ENCODE measurements around the gene RGS11. TPM values are rescaled to one million over a fixed set of nuclear protein-coding genes. Genes with fewer than 3 reads are reported as not detected.

The RGS11 gene
- polyA plus RNA-seq (ENCODE audit: insufficient read length) = 1.4 TPM
- long read RNA-seq, donor 1 = 0 reads
- long read RNA-seq, donor 2 = 0 reads
- long read RNA-seq, donor 3 = 0 reads
- long read RNA-seq, donor 4 = 0 reads
- long read RNA-seq, donor 5 = 0 reads
- long read RNA-seq, donor 6 = 0 reads
- long read RNA-seq, donor 7 = 0 reads
- long read RNA-seq, donor 8 = 0 reads

DNA sequence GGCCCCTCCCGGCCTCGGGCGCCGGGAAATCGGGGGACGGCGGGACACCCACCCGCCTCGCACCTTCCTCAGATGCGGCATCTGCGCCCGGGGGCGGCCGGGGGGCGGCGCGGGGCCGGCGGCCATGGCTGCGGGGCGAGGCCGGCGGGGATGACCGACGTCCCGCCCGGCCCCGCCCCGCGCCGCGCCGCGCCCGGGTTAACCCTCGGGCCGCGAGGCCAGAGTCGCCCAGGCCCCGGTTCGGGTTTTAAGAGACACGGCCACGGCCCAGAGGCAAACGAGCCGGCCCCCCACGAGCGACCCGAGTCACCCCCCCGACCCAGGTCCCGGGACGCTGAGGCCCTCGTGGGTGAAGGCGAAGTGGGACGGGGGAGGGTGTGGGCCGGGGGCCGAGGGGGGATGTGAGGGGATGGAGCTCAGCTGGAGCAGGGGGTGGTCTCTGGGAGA is at the start of gene RGS11:
TSS of gene RGS11 (minus strand) at position 159 of the 447 bp plus-strand sequence. CDS start at position 126, 33 bp downstream.
- no peak for DNase-seq

DNA sequence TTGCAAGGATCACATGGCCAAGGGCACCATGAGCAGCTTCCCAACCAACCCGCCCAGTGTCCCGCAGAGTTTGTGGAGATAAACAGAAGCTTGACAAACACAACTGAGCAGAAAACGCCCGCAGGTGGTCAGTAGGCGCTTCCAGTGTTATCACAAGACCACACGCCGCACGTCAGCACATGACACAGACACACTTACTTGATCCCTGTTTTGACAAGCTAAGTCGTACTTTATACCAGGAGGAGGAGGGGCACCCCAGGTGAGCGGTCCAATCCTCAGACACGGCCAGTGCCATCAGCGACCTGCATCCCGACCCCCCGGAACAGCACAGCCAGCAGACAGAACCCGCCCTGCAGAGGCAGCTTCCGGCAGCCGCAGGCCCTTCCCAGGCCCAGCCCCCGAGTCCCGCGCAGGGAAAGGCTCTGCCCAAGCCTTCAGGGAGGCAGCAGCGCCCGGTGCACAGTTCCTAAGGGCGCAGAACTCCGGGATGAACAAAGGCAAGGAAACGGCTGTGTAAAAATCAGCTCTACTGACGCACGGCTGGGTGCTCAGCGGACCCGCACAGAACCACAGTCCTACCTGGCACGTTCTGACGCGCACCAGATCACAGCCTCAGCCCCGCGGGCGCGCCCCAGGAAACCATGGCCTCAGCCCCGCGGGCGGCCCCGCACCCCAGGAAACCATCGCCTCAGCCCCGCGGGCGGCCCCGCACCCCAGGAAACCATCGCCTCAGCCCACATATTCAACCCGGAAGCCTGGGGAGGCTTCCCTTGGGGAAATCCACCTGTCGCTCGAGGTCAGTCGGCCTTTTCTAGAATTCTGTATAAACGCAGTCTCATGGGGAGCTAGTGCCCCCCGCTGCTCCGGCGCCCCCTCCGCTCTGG is 48.9 kb upstream of the RGS11 start:
- no peak for DNase-seq

DNA sequence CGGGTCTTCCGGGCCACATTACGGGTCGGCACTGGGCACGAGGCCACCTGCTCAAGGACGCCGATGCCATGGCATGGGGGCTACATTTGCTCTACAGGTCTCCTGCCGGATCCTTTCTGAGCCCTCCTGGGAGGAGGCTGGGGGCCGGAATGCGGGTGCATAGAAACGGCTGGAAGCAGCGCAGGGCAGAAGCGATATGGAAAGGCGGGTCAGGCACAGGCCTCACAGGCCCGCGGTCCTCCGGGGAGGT is 48.4 kb upstream of the RGS11 start:
- DNase-seq = no peak

DNA sequence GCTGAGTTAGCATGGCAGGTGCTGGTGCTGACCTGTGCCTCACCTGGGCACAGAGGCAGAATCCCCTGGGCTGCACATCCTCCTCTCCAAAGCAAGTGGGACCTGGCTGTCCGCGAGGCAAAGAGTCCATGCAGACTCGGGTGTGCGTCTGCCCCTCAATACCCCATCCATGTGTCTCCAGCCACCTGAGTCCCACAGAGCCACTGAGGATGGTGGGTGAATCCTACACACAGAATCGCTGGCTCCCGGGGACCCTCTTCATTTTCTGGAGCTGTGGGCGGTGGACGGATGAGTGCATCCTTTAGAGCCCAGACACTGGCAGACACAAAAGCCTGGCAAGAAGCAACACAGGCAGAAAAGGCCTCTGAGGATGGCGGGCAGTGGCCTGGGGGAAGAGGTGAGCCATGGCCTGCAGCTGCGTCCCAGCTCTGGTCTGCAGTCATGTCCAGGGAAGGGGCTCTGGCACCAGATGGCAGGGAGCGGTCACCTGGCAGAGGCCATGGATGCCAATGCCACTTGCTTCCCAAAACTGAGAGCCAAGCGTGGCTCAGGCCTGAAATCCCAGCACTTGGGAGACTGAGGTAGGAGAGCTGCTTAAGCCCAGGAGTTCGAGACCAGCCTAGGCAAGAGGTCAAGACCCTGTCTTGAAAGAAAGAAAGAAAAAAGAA is 46.9 kb upstream of the RGS11 start:
- DNase-seq = no peak

DNA sequence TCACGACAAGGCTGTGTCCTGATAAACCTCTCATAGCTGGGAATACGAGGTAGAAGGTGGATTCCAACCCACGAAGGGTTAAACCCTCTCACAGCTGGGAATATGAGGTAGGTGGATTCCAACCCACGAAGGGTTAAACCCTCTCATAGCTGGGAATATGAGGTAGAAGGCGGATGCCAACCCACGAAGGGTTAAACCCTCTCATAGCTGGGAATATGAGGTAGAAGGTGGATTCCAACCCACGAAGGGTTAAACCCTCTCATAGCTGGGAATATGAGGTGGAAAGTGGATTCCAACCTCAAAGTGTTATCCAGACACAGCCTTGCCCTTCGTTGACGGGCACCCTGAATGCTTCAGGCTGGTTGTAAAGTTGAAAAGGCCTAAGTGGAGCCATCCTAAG is 45.8 kb upstream of the RGS11 start:
- no peak for DNase-seq

DNA sequence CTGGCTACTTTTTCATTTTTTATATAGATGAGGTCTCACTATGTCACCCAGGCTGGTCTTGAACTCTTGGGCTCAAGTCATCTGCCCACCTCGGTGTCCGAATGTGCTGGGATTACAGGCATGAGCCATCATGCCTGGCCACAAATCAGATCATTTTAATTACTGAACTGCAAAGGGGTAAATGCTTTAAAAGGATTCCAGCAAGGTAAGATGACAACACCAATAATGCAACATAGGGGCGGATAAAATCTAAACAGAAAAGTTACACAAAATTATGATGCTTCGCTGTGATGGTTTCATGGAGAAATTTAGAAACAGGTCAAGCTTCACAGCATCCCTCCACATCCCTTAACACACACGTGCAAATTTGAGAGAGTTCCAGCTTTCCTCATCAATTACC is 44.5 kb upstream of the RGS11 start:
- DNase-seq = no peak

DNA sequence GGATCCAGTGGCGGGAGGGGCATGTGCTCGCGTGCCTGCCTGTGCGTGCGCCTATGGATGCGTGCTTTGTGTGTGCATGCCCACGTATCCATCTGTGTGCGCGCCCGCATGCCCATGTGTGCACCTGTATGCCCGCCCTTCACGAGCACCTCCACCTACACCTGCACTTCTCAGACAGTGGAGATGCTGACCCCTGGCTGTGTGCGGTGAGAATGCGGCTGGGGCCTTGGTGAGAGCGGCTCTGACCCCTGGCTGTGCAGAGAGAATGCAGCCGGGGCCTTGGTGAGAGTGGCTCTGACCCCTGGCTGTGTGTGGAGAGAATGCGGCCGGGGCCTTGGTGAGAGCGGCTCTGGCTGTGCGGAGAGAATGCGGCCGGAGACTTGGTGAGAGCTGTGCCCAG is 42.9 kb upstream of the RGS11 start:
- no peak for DNase-seq

DNA sequence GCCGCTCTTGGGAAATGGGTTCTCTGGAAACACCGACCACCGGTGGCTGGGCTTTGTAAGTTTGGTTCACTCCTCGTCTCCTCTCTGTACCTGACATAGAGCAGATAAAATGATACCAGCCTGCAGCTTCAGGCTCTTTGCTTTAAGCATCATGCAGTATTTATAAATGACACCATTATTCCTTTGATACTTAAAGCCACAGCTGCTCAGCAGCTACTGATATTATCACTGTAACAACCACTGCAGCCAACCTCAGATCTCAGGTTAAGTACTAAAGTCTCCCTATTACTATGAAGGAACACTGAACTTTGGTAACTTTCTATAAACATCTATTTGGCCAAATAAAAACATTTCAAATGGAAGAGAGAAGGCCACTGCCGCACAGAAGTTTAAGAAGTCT is 41.8 kb upstream of the RGS11 start:
- DNase-seq = no peak

DNA sequence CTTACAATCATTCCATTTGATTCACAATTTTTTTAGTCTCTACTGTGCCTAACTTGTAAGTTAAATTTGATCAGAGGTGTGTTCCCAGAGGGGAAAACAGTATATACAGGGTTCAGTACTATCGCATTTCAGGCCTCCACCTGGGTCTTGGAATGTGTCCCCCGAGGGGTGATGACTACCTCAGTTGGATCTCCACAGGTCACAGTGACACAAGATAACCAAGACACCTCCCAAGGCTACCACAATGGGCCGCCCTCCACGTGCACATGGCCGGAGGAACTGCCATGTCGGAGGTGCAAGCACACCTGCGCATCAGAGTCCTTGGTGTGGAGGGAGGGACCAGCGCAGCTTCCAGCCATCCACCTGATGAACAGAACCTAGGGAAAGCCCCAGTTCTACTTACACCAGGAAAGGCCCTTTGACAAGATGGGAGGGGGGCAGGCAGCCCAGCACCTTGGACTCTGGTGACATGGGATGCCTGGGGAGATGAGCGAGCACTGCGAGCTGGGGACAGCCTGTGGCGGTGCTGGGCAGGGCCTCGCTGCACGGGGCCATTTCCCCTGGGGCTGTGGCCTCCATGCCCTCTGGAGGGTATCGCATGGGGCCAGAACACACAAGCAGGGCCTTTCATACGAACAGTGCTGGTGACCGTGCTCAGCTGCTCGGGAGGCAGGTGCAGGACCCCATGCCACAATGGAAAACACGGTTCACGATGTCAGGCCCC is 41.2 kb upstream of the RGS11 start:
- DNase-seq = no peak

DNA sequence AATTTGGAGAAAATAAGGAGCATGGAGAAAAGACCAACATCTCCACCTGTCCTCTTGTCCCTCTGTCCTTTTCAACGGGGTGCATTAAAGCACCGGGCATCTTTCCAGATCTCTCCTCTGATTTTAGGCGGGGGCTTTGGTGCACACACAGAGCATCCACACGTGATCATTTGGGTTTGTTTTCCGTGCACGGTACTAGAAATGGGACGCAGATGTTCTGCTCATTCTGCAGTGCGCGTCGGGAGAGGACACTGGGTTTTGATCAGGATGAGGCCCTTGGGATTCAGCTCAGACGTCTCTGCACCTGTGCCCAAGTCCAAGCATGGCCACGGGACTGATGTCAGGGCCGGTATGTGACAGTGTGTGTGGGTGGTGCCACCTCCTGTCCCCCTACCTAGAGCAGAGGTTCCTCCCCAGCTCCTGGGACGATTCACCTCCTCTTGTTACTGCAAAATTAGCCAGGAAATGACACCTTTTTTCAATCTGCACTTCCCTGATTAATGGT is 39.1 kb upstream of the RGS11 start:
- no peak for DNase-seq

DNA sequence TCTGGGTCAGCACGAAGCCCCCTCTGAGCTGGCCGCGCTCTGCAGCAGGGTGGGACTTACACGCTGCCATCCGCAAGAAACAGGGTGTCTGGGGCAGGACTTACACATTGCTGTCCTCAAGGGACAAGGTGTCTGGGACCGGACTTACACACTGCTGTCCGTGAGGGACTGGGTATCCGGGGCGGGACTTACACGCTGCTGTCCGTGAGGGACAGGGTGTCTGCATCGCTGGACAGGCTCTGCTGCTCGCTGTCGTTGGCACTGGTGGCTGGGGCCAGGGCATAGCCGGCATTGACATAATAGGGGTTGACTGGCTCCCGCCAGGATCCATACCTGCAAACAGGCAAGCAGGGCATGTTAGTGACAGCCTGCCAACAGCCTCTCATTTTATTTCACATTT is 38.6 kb upstream of the RGS11 start:
- DNase-seq = no peak

DNA sequence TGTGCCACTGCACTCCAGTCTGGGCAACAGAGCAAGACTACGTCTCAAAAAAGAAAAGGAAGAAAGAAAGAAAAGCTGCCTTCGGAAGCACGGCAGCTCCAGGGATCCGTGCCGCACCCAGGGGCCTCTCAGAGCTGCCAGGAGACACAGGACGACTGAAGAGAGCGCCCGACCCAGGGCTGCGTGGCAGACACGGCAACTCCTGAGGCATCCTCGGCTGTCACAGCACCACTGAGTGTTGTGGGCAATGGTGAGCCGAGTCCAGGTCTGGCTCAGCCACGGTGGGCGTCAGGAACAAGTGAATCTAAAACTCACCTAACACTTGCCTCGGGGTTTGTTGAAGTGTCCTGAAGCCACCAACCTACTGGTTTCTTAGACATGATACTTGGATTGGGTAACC is 36.0 kb upstream of the RGS11 start:
- no peak for DNase-seq

DNA sequence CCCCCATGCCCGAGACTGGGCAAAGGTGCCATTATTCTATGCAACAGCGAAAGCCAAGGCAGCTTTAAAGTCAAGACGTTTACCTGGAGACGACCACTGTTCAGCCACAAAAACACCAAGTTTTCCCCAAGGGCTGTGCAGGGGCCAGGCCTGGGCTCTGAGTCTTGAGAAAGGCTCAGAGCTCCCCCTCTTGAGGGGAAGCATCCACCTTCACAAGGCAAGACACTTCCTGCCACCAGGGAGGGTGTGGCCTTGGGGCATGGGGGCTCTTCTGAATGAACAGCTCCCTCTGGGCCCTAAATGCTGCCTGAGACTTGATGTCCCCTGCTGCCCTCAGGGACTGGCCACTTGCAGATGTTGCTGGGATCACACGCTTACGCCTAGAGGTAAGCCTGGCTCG is 33.7 kb upstream of the RGS11 start:
- no peak for DNase-seq

DNA sequence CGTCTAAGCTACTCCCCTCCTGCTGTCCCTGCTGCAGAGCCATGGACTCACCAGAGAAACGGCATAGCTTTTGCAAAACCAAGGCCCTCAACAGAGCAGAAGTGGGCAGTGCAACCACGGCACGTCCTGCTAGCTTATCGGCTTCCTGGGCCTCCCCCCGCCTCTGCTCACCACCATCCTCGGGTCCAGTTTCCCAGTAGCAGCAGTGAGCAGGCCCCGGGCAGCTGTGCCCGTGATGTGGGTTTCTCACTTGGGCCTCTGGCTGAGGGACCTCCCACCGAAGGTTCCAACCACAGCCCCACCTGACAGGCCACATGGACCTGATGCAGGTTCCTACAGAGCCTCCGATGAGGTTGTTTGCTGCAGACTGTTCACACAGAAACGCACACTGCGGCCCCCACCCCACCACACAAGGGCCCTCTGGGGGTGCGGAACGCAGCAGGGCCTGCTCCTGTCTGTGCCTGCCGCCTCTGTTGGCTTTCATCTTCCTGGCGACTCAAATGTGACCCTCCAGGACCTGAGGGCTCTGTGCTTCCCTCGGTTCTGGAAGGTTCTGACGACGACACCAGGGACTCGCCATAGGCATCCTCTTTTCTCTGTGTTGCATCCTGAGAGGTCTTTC is 32.1 kb upstream of the RGS11 start:
- DNase-seq = no peak

DNA sequence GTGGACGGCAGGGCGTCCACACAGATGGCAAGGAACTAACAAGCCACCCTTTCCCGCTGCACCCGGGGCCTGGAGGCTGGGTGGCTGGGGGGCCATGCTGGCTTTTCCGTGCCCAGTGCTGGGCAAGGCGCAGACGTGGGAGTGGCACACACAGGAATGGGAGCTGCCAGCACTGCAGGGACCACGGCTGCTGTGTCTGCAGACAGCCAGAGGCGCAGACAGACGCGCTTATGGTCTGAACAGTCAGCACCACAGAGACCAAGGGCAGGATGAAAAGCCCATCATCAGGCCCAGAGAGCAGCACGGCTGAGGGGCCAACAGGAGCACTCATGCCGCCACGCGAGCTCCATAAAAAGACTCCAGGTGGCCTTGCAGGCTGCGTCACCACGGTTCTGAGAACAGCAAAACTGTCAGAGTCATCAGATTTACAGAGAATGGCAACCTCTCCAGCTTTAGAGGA is 31.2 kb upstream of the RGS11 start:
- no peak for DNase-seq

DNA sequence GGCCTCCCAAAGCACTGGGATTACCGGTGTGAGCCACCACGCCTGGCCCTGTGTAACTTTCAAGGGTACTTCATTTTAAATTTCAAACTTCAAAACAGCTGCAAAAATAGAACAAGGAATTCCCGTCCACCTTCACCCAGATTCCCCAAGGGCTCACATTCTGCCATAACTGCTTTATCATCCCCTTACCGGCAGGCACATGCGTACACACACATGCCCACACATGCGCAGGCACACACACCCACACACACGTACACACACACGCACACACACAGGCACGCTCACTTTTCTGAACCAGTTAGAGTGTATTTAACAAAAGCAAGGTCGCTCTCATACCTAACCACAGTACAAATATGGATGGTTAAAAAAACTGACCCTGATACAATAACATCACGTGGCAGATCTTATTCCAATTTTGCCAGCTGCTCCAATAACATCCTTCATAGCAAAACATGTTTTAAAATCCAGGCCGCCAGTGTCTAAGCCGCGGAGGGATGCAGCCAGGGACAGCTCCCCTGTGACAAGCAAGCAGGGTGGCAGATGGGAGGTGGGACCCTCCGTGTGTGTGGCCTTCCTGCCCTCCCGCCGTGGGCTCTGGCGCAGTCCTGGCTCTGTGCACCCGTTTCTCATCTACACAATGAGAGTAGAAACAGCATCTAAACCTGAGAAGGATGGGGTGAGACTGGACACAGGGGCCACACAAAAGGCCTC is 30.3 kb upstream of the RGS11 start:
- no peak for DNase-seq

DNA sequence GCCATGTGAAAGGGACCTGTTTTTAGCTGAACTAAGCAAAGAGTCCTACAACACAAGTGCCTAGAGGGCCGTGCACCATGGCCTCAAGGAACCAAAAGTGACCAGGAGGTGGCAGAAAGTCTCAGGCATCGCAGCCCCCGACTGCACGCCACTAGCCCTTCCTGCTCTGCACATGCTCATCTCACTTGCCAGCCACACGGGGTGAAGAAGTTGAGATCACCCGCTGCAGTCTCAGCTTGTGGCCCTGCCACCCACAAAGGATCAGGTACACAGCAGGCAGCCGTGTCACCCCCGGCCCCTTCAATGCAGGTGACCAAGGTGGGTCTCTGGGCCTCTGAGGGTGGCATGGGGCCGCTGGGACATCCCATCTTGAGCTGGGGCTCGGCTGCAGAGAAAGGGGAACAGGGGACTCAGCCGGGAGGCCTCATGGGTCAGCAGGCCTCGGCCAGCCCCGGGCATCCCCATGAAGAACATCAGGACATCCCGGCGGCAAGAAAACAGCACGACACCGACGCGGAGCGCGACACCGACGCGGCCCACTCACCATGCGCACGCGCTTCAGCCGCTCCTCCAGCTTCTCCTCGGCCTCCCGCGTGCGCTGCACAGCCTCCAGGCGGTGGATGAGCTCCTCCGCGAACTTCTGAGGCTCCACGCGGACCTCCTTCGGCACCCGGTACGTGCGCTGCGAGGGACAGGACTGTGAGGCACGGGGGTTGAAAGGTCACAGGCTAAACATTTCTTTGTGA is 28.2 kb upstream of the RGS11 start:
- no peak for DNase-seq

DNA sequence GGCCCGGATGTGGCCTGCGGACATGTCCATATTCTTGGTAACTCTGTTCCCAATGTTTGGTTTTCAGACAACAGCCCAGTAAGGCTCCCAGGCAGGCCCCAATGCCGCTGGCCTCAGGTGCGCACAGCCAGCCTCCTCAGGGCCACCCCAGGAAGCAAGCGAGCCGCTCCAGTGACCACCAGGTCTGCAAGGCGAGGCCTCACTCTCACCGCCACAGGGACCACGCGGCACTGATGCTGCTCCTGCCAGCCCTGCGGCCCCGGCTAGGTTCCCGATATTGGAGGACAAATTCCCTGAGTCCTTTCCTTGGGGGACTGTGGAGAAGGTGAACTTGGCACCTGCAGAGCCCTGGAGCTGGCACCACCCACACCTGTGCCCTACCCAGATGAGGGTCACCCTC is 26.2 kb upstream of the RGS11 start:
- no peak for DNase-seq

DNA sequence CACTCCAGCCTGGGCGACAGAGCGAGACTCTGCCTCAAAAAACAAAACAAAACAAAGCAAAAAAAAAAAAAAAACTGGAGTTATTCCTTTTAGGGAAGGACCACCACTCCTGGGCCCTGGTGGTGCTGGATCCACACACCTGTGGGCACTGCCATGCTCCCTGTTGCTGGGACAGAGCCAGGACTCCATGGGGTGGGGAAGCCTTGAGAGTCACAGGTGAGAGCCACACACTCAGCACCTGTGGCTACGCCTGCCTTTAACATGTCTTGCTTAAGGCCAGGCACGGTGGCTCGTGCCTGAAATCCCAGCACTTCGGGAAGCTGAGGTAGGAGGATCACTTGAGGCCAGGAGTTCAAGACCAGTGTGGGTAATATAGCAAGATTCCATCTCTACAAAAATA is 25.5 kb upstream of the RGS11 start:
- DNase-seq = no peak

DNA sequence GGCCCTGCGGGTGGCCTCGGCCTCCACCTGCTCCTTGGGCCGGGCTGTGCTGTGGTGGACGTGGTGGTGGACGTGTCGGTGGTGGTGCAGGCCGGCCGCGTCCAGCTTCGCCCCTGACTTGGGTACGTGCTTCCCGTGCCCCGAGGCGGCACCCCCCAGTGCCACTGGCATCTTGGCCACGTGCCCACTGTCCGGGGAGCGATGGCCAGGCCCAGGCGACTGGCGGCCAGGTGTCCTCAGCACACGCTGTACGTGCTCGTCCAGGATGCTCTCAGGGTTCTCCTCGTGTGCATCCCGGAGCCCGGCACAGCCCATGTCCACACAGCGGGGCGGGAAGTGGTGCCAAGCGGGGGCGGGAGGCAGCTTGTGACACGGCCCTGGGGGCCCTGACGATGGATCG is 22.1 kb upstream of the RGS11 start:
- no peak for DNase-seq
